GM12878 (cell line): Measurements from ENCODE around the gene GRIK4. TPM values are rescaled to one million over a fixed set of nuclear protein-coding genes. Genes with fewer than 3 reads are reported as not detected.
A peak's percentile ranks its signal among the peaks of the same experiment; 100 is the strongest.

ENCODE experiments used
- ATAC-seq: fragments of 200-7000 bp; cut with Tn5 transposase; 3 replicates; pipeline ENCODE4 v1.9.1; 2020; ENCODE audit warnings: mild to moderate bottlenecking, moderate library complexity
- BruUV-seq: library from RNA; stranded (reverse); fragments of 400-500 nt; replicated peaks from 2 replicates; lab custom pipeline; 2021; lab: Mats Ljungman, UMichigan
- CTCF ChIA-PET: fragments of 300-600 bp; sonication (Branson Sonifier 250); formaldehyde crosslinking; extraction: SDS; loops from one replicate; lab custom pipeline; 2021; ENCODE audit warnings: inconsistent platforms; lab: Yijun Ruan, JAX
- POLR2A ChIA-PET: fragments of 350-600 bp; formaldehyde crosslinking; extraction: SDS; loops from one replicate; lab custom pipeline; 2021; ENCODE audit warnings: inconsistent platforms; lab: Charles Lee
- RAD21 ChIA-PET: fragments of 300-600 bp; sonication (Branson Sonifier 250); formaldehyde crosslinking; loops from one replicate; lab custom pipeline; 2023; ENCODE audit warnings: antibody characterized with exemption; ENCODE audit not compliant: unreplicated experiment; lab: Charles Lee
- SMC1A ChIA-PET: fragments of 300-600 bp; sonication (Branson Sonifier 250); formaldehyde crosslinking; loops from one replicate; lab custom pipeline; 2023; ENCODE audit not compliant: unreplicated experiment, uncharacterized antibody; lab: Charles Lee
- DNase-seq: peaks from one replicate; pipeline ENCODE4 v3.0.0-alpha.2; 2011; ENCODE audit warnings: low read depth, low spot score
- FAIRE-seq: peaks from 3 replicates; lab custom pipeline; 2011; peaks lifted over from hg19 to GRCh38; lab: Jason Lieb, UNC
- H2AFZ ChIP-seq: 2 replicates; pipeline ENCODE4 v1.6.0; 2011; ENCODE audit warnings: low read depth, low read length, control low read depth; ENCODE audit not compliant: control insufficient read depth
- H3K27ac ChIP-seq: 2 replicates; pipeline ENCODE4 v1.5.1; 2011; ENCODE audit warnings: control low read depth; ENCODE audit not compliant: control insufficient read depth, insufficient read depth
- H3K27me3 ChIP-seq, 2 experiments: replicated peaks in 1 of 2; 2 replicates each; pipeline versions ENCODE4 v1.6.0 to v1.6.1; 2011; ENCODE audit warnings: low read length in 1 of 2; ENCODE audit not compliant: control insufficient read depth in 2 of 2, insufficient read depth in 2 of 2
- H3K36me3 ChIP-seq, 2 experiments: 2 replicates each; pipeline ENCODE4 v1.5.1; 2011; ENCODE audit warnings: low read length in 1 of 2; ENCODE audit not compliant: control insufficient read depth in 2 of 2, insufficient read depth in 2 of 2
- H3K4me1 ChIP-seq: 2 replicates; pipeline ENCODE4 v1.6.1; 2011; ENCODE audit warnings: mild to moderate bottlenecking, low read length, moderate library complexity, mixed read lengths; ENCODE audit not compliant: control insufficient read depth, insufficient read depth
- H3K4me2 ChIP-seq: 2 replicates; pipeline ENCODE4 v1.6.0; 2011; ENCODE audit warnings: control low read depth; ENCODE audit not compliant: control insufficient read depth, insufficient read depth
- H3K4me3 ChIP-seq: fragments of 200-600 bp; sonication (generic); 2 replicates; pipeline ENCODE4 v1.5.1; 2016
- H3K79me2 ChIP-seq: 2 replicates; pipeline ENCODE4 v1.6.0; 2011; ENCODE audit warnings: low read length; ENCODE audit not compliant: control insufficient read depth, insufficient read depth
- H3K9ac ChIP-seq: 2 replicates; pipeline ENCODE4 v1.8.0; 2011; ENCODE audit warnings: low read length, control low read depth, mixed read lengths; ENCODE audit not compliant: control insufficient read depth, insufficient read depth
- H3K9me3 ChIP-seq: replicated peaks from 3 replicates; pipeline ENCODE4 v1.5.1; 2011; ENCODE audit warnings: mild to moderate bottlenecking, low read length; ENCODE audit not compliant: control insufficient read depth, insufficient read depth
- H4K20me1 ChIP-seq: 2 replicates; pipeline ENCODE4 v1.6.0; 2011; ENCODE audit not compliant: control insufficient read depth, insufficient read depth
- KDM1A ChIP-seq: fragments of 200-600 bp; sonication (generic); IDR thresholded peaks from 2 replicates; pipeline ENCODE4 v1.6.1; 2016; ENCODE audit warnings: borderline replicate concordance
- MAX ChIP-seq: IDR thresholded peaks from 2 replicates; pipeline ENCODE4 v1.6.1; 2012; ENCODE audit warnings: low read depth, low read length, improper control_type of control experiment
- MYC ChIP-seq: IDR thresholded peaks from 2 replicates; pipeline ENCODE4 v1.6.1; 2011; ENCODE audit warnings: mild to moderate bottlenecking, low read length, moderate library complexity, inconsistent platforms; ENCODE audit not compliant: insufficient read depth, insufficient replicate concordance, insufficient read length, severe bottlenecking
- NFXL1 ChIP-seq: fragments of 450-650 bp; IDR thresholded peaks from 2 replicates; pipeline ENCODE4 v1.6.1; 2017; ENCODE audit warnings: antibody characterized with exemption, mild to moderate bottlenecking, borderline replicate concordance
- NR2C1 ChIP-seq: fragments of 450-650 bp; IDR thresholded peaks from 2 replicates; pipeline ENCODE4 v1.6.1; 2017; ENCODE audit warnings: antibody characterized with exemption, mild to moderate bottlenecking, moderate library complexity
- RAD51 ChIP-seq: fragments of 450-650 bp; IDR thresholded peaks from 2 replicates; pipeline ENCODE4 v1.6.1; 2016; ENCODE audit warnings: moderate library complexity, mild to moderate bottlenecking, inconsistent platforms
- ZNF622 ChIP-seq: fragments of 450-650 bp; IDR thresholded peaks from 2 replicates; pipeline ENCODE4 v1.6.1; 2017; ENCODE audit warnings: mild to moderate bottlenecking, inconsistent platforms
- WGBS: methylation state at CpG from one replicate; pipeline ENCODE4 v1.1.6; 2016; ENCODE audit warnings: low lambda C conversion rate; ENCODE audit not compliant: insufficient replicate concordance, insufficient coverage; ENCODE audit errors: missing lambda C conversion rate; 5-methylcytosine and 5-hydroxymethylcytosine counted together
- in situ Hi-C: fragments of 300-500 bp; cut with MboI; formaldehyde crosslinking; loops from 9 replicates; pipeline ENCODE4 v1.14.3; 2018; ENCODE audit warnings: mixed read lengths
- intact Hi-C: fragments of 100-400 bp; cut with micrococcal nuclease; formaldehyde crosslinking; loops from one replicate; pipeline ENCODE4 v1.14.2; 2022; ENCODE audit not compliant: unreplicated experiment
- polyA plus RNA-seq, 11 experiments: library from polyadenylated mRNA; depleted of rRNA in 4 of 11; unstranded in 6 of 11; stranded (reverse) in 5 of 11; fragments of >200 nt; fragmentation: Nextera tagmentation in 4 of 11; fragmentation: Illumina TruSeq in 1 of 11; extraction: Ambion mirVana in 4 of 11; extraction: Trizol in 1 of 11; gene quantifications; 1 replicate in 1 of 11; 2 replicates in 10 of 11; pipeline versions ENCODE4 v1.2.1 to v1.2.3, GENCODE V29; 2011 to 2016; ENCODE audit warnings: inconsistent platforms in 2 of 11, missing spikeins in 2 of 11, low read depth in 1 of 11
- total RNA-seq, 4 experiments: library from RNA; depleted of rRNA in 3 of 4; stranded (reverse); fragments of >200 nt in 3 of 4; fragmentation: Illumina TruSeq in 1 of 4; extraction: Trizol in 1 of 4; gene quantifications; 2 replicates each; pipeline versions ENCODE4 v1.2.1 to v1.2.3, GENCODE V29; 2013 to 2021
- TF ChIP-seq, protein P1 (sequence below): fragments of 450-650 bp; IDR thresholded peaks from 2 replicates; pipeline ENCODE4 v1.6.1; 2018; ENCODE audit warnings: borderline replicate concordance, mild to moderate bottlenecking; ENCODE audit not compliant: partially characterized antibody
- TF ChIP-seq, protein P2 (sequence below): fragments of 450-650 bp; IDR thresholded peaks from 2 replicates; pipeline ENCODE4 v1.6.1; 2018; ENCODE audit warnings: mild to moderate bottlenecking, low read depth, moderate library complexity; ENCODE audit not compliant: partially characterized antibody

Gene GRIK4
- total and polyA plus RNA-seq, 10 of the 15 experiments (the other 5 are each of a cell fraction or from before 2014, with no cell fraction given): 0.33 to 3.6 (median 0.72) TPM

- Histone ChIP-seq H3K4me1 (no peaks in the 10 kb centered on the region), H3K9me3 (no peaks in the 10 kb centered on the region), H2AFZ (no peak overlapping the region), H3K36me3 (no peaks in the 10 kb centered on the region; a peak in 1 of 4 replicates), H3K4me3 (no peak overlapping the region), H3K27me3 (no peaks in the 10 kb centered on the region; a peak in 1 of 4 replicates), H3K4me2 (no peak overlapping the region), H3K79me2 (no peaks in the 10 kb centered on the region), H4K20me1 (no peaks in the 10 kb centered on the region), H3K27ac (no peak overlapping the region), H3K9ac (no peak overlapping the region)
- POLR2A ChIA-PET: no interaction called here
- TF ChIP-seq, protein P1, sequence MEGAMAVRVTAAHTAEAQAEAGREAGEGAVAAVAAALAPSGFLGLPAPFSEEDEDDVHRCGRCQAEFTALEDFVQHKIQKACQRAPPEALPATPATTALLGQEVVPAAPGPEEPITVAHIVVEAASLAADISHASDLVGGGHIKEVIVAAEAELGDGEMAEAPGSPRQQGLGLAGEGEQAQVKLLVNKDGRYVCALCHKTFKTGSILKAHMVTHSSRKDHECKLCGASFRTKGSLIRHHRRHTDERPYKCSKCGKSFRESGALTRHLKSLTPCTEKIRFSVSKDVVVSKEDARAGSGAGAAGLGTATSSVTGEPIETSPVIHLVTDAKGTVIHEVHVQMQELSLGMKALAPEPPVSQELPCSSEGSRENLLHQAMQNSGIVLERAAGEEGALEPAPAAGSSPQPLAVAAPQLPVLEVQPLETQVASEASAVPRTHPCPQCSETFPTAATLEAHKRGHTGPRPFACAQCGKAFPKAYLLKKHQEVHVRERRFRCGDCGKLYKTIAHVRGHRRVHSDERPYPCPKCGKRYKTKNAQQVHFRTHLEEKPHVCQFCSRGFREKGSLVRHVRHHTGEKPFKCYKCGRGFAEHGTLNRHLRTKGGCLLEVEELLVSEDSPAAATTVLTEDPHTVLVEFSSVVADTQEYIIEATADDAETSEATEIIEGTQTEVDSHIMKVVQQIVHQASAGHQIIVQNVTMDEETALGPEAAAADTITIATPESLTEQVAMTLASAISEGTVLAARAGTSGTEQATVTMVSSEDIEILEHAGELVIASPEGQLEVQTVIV: no peak
- TF ChIP-seq NR2C1 (no peak), RAD51 (peak; percentile 29; the same call in 1 of the 2 replicates), KDM1A (no peak)
- CTCF ChIA-PET: no interaction called here
- in situ Hi-C loops (no loop called here), intact Hi-C loops (no loop called here)
- RAD21 ChIA-PET: no interaction called here
- FAIRE-seq (no peak), ATAC-seq (no peak), DNase-seq (no peak)
- WGBS: 44% methylated on average over 13 of the region's 13 CpGs
- no TSS peak for BruUV-seq
- SMC1A ChIA-PET: no interaction called here
Measured at GRCh38 chr11:120536091-120536796, 24.7 kb downstream of the GRIK4 start.

GRCh38 chr11:120536797-120537169 is 25.2 kb downstream of the GRIK4 start:
- ChIA-PET CTCF (no interaction called here), RAD21 (no interaction called here), SMC1A (no interaction called here), POLR2A (no interaction called here)
- TF ChIP-seq MYC: no peak
- no peak for TF ChIP-seq MAX
- TF ChIP-seq, protein P2, sequence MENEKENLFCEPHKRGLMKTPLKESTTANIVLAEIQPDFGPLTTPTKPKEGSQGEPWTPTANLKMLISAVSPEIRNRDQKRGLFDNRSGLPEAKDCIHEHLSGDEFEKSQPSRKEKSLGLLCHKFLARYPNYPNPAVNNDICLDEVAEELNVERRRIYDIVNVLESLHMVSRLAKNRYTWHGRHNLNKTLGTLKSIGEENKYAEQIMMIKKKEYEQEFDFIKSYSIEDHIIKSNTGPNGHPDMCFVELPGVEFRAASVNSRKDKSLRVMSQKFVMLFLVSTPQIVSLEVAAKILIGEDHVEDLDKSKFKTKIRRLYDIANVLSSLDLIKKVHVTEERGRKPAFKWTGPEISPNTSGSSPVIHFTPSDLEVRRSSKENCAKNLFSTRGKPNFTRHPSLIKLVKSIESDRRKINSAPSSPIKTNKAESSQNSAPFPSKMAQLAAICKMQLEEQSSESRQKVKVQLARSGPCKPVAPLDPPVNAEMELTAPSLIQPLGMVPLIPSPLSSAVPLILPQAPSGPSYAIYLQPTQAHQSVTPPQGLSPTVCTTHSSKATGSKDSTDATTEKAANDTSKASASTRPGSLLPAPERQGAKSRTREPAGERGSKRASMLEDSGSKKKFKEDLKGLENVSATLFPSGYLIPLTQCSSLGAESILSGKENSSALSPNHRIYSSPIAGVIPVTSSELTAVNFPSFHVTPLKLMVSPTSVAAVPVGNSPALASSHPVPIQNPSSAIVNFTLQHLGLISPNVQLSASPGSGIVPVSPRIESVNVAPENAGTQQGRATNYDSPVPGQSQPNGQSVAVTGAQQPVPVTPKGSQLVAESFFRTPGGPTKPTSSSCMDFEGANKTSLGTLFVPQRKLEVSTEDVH: no peak
- TF ChIP-seq ZNF622: no peak
- no peak for TF ChIP-seq NFXL1
- Histone ChIP-seq H3K27me3 (no peaks in the 10 kb centered on the region; a peak in 1 of 4 replicates), H3K9me3 (no peaks in the 10 kb centered on the region), H3K9ac (no peak overlapping the region), H2AFZ (no peak overlapping the region), H4K20me1 (no peaks in the 10 kb centered on the region), H3K79me2 (no peaks in the 10 kb centered on the region), H3K36me3 (no peaks in the 10 kb centered on the region; a peak in 1 of 4 replicates), H3K27ac (no peak overlapping the region), H3K4me2 (no peak overlapping the region), H3K4me1 (no peaks in the 10 kb centered on the region), H3K4me3 (no peak overlapping the region)
- no TSS peak for BruUV-seq
- FAIRE-seq (no peak), ATAC-seq (no peak), DNase-seq (no peak)
- in situ Hi-C loops: no loop called here
- intact Hi-C loops: no loop called here
- 51% methylated on average over 11 of the region's 11 CpGs for WGBS
